ENCODE measurements around the gene TCEAL6.
"Not testable (repeated sequence)": the region's sequence is repeated elsewhere in the genome, so short reads cannot be mapped to it uniquely, and the experiment has no call there.

Gene TCEAL6

GRCh38 chrX:102138064-102138463 is 4.2 kb downstream of the TCEAL6 start:
- no peak for TF ChIP-seq MYC (IDR thresholded peaks at IDR 0.05; ENCODE audit: low read depth, low read length)
- TF ChIP-seq POLR2A (IDR thresholded peaks at IDR 0.05; ENCODE audit: extremely low read depth, insufficient read length), result no peak
- TF ChIP-seq MAX (IDR thresholded peaks at IDR 0.05; ENCODE audit: low read depth, low read length), result no peak
- TF ChIP-seq CTCF (IDR thresholded peaks at IDR 0.05; ENCODE audit: low read depth, low read length), result no peak
- H3K4me3 ChIP-seq (ENCODE audit: low read depth, low read length), result no peak overlapping the region
- peak; percentile 4 for DNase-seq (ENCODE audit: low read depth)

GRCh38 chrX:102129473-102129872 is 12.8 kb downstream of the TCEAL6 start:
- DNase-seq (ENCODE audit: low read depth), result peak; percentile 6
- TF ChIP-seq POLR2A (IDR thresholded peaks at IDR 0.05; ENCODE audit: extremely low read depth, insufficient read length), result no peak
- peak; percentile 33 for TF ChIP-seq CTCF (IDR thresholded peaks at IDR 0.05; ENCODE audit: low read depth, low read length)

GRCh38 chrX:102126863-102127262 is 15.4 kb downstream of the TCEAL6 start:
- no peak for DNase-seq (ENCODE audit: low read depth)
- TF ChIP-seq POLR2A (IDR thresholded peaks at IDR 0.05; ENCODE audit: extremely low read depth, insufficient read length) (no peak), CTCF (IDR thresholded peaks at IDR 0.05; ENCODE audit: low read depth, low read length) (no peak), MYC (IDR thresholded peaks at IDR 0.05; ENCODE audit: low read depth, low read length) (no peak), MAX (IDR thresholded peaks at IDR 0.05; ENCODE audit: low read depth, low read length) (no peak)
- H3K4me3 ChIP-seq (ENCODE audit: low read depth, low read length), result no peak overlapping the region

More at GRCh38 chrX:102129473-102129872, 12.8 kb downstream of the TCEAL6 start:
- no peak overlapping the region for H3K4me3 ChIP-seq (ENCODE audit: low read depth, low read length)

- not testable (repeated sequence) for DNase-seq (ENCODE audit: low read depth); H3K4me3 ChIP-seq (ENCODE audit: low read depth, low read length)
Measured at GRCh38 chrX:102126080-102126818, 16.0 kb downstream of the TCEAL6 start.

- DNase-seq (ENCODE audit: low read depth); H3K4me3 ChIP-seq (ENCODE audit: low read depth, low read length): not testable (repeated sequence)
Measured at GRCh38 chrX:102125436-102125835, 16.8 kb downstream of the TCEAL6 start, which contains the start of gene TCEAL2. Gene TCEAL2, plus strand, starts transcription at chrX:102125679. Its CDS starts 1,152 bp downstream, at chrX:102126831.

- not testable (repeated sequence) for DNase-seq (ENCODE audit: low read depth); H3K4me3 ChIP-seq (ENCODE audit: low read depth, low read length)
Measured at GRCh38 chrX:102125014-102125413, 17.3 kb downstream of the TCEAL6 start.

GRCh38 chrX:102115748-102116147 is 26.5 kb downstream of the TCEAL6 start:
- no peak for DNase-seq (ENCODE audit: low read depth)
- TF ChIP-seq MAX (IDR thresholded peaks at IDR 0.05; ENCODE audit: low read depth, low read length) (no peak), MYC (IDR thresholded peaks at IDR 0.05; ENCODE audit: low read depth, low read length) (no peak), CTCF (IDR thresholded peaks at IDR 0.05; ENCODE audit: low read depth, low read length) (no peak), POLR2A (IDR thresholded peaks at IDR 0.05; ENCODE audit: extremely low read depth, insufficient read length) (no peak)
- H3K4me3 ChIP-seq (ENCODE audit: low read depth, low read length), result no peak overlapping the region
